ENCODE measurements around the gene LIMCH1.

- TF ChIP-seq EP300 (IDR thresholded peaks at IDR 0.05), result no peak
- TF ChIP-seq CTCF (IDR thresholded peaks at IDR 0.05), result no peak
Observed at GRCh38 chr4:41632481-41633073, 94.6 kb downstream of the LIMCH1 start.

Measured in suprapubic skin (tissue), 3 donors.